ENCODE results near the gene ABHD17A. TPM values are rescaled to one million over a fixed set of nuclear protein-coding genes. Genes with fewer than 3 reads are reported as not detected.

ABHD17A gene
- total RNA-seq, 1 donor from 2014 or later: 73.9 TPM

- H3K9me3 Mint-ChIP-seq: no peaks in the 10 kb centered on the region
- H3K27ac Mint-ChIP-seq (ENCODE audit: unreplicated experiment): no peak overlapping the region
- no peak for DNase-seq (ENCODE audit: low read depth, low spot score)
- peaks cover 3% of the 10 kb centered on the region for H3K27me3 Mint-ChIP-seq (ENCODE audit: low read depth)
- H3K4me1 Mint-ChIP-seq: peaks cover 14% of the 10 kb centered on the region
- TF ChIP-seq, protein P1, sequence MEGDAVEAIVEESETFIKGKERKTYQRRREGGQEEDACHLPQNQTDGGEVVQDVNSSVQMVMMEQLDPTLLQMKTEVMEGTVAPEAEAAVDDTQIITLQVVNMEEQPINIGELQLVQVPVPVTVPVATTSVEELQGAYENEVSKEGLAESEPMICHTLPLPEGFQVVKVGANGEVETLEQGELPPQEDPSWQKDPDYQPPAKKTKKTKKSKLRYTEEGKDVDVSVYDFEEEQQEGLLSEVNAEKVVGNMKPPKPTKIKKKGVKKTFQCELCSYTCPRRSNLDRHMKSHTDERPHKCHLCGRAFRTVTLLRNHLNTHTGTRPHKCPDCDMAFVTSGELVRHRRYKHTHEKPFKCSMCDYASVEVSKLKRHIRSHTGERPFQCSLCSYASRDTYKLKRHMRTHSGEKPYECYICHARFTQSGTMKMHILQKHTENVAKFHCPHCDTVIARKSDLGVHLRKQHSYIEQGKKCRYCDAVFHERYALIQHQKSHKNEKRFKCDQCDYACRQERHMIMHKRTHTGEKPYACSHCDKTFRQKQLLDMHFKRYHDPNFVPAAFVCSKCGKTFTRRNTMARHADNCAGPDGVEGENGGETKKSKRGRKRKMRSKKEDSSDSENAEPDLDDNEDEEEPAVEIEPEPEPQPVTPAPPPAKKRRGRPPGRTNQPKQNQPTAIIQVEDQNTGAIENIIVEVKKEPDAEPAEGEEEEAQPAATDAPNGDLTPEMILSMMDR (conservative IDR thresholded peaks at IDR 0.05): no peak
- H3K36me3 Mint-ChIP-seq (ENCODE audit: low read depth): peaks cover 3% of the 10 kb centered on the region
- no peak overlapping the region for H3K4me3 Mint-ChIP-seq
Observed at GRCh38 chr19:1925544-1925943, 40.2 kb upstream of the ABHD17A start.

GRCh38 chr19:1924320-1924961, 39.1 kb upstream of the ABHD17A start:
- H3K9me3 Mint-ChIP-seq: no peaks in the 10 kb centered on the region
- no peak for DNase-seq (ENCODE audit: low read depth, low spot score)
- H3K4me1 Mint-ChIP-seq: peaks cover 8% of the 10 kb centered on the region
- peaks cover 3% of the 10 kb centered on the region for H3K36me3 Mint-ChIP-seq (ENCODE audit: low read depth)
- peaks cover 1% of the 10 kb centered on the region for H3K27me3 Mint-ChIP-seq (ENCODE audit: low read depth)
- TF ChIP-seq, protein P1 (conservative IDR thresholded peaks at IDR 0.05): no peak
- H3K4me3 Mint-ChIP-seq: no peak overlapping the region
- no peak overlapping the region for H3K27ac Mint-ChIP-seq (ENCODE audit: unreplicated experiment)

GRCh38 chr19:1923319-1923718, 38.0 kb upstream of the ABHD17A start:
- H3K27ac Mint-ChIP-seq (ENCODE audit: unreplicated experiment): no peak overlapping the region
- no peaks in the 10 kb centered on the region for H3K9me3 Mint-ChIP-seq
- H3K36me3 Mint-ChIP-seq (ENCODE audit: low read depth): peaks cover 3% of the 10 kb centered on the region
- H3K4me3 Mint-ChIP-seq: no peak overlapping the region
- TF ChIP-seq, protein P1 (conservative IDR thresholded peaks at IDR 0.05): no peak
- no peak for DNase-seq (ENCODE audit: low read depth, low spot score)
- no peaks in the 10 kb centered on the region for H3K27me3 Mint-ChIP-seq (ENCODE audit: low read depth)
- H3K4me1 Mint-ChIP-seq: peaks cover 6% of the 10 kb centered on the region

- peaks cover 4% of the 10 kb centered on the region for H3K4me1 Mint-ChIP-seq
- DNase-seq (ENCODE audit: low read depth, low spot score): no peak
- no peaks in the 10 kb centered on the region for H3K9me3 Mint-ChIP-seq
- peaks cover under 1% of the 10 kb centered on the region for H3K36me3 Mint-ChIP-seq (ENCODE audit: low read depth)
- no peak overlapping the region for H3K4me3 Mint-ChIP-seq
- TF ChIP-seq, protein P1 (conservative IDR thresholded peaks at IDR 0.05): no peak
- no peaks in the 10 kb centered on the region for H3K27me3 Mint-ChIP-seq (ENCODE audit: low read depth)
- no peak overlapping the region for H3K27ac Mint-ChIP-seq (ENCODE audit: unreplicated experiment)
Observed at GRCh38 chr19:1922803-1923202, 37.5 kb upstream of the ABHD17A start.

DNA sequence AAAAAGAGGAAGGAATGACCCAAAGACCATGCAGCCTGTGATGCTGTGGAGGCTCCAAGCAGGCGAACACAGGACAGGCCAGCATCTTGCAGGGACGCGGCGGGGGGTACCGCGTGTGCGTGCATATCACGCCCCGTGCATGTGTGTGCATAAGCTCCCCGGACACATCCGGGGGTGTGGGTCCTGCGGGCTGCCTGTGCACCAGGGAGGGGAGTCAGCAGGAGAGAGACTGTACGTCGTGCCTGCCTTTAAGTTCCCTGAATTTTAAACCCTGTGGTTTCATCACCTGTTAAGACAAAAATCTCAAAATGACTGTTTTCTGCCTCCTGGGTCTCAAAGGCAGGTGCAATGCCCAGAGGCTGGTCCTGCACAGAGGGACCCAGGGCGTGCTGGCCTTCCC, 36.5 kb upstream of the ABHD17A start:
- DNase-seq (ENCODE audit: low read depth, low spot score): no peak
- no peak overlapping the region for H3K4me3 Mint-ChIP-seq
- H3K9me3 Mint-ChIP-seq: no peaks in the 10 kb centered on the region
- H3K36me3 Mint-ChIP-seq (ENCODE audit: low read depth): no peaks in the 10 kb centered on the region
- H3K4me1 Mint-ChIP-seq: no peaks in the 10 kb centered on the region
- TF ChIP-seq, protein P1 (conservative IDR thresholded peaks at IDR 0.05): no peak
- no peak overlapping the region for H3K27ac Mint-ChIP-seq (ENCODE audit: unreplicated experiment)
- no peaks in the 10 kb centered on the region for H3K27me3 Mint-ChIP-seq (ENCODE audit: low read depth)
